GM21576 (cell line): ENCODE measurements around the gene PKNOX2.

Experiments used
- ATAC-seq: cut with Tn5 transposase; IDR thresholded peaks from one replicate; pipeline ENCODE4 v1.9.1; 2021; ENCODE audit warnings: mild to moderate bottlenecking, moderate library complexity; ENCODE audit not compliant: unreplicated experiment

The PKNOX2 gene

DNA sequence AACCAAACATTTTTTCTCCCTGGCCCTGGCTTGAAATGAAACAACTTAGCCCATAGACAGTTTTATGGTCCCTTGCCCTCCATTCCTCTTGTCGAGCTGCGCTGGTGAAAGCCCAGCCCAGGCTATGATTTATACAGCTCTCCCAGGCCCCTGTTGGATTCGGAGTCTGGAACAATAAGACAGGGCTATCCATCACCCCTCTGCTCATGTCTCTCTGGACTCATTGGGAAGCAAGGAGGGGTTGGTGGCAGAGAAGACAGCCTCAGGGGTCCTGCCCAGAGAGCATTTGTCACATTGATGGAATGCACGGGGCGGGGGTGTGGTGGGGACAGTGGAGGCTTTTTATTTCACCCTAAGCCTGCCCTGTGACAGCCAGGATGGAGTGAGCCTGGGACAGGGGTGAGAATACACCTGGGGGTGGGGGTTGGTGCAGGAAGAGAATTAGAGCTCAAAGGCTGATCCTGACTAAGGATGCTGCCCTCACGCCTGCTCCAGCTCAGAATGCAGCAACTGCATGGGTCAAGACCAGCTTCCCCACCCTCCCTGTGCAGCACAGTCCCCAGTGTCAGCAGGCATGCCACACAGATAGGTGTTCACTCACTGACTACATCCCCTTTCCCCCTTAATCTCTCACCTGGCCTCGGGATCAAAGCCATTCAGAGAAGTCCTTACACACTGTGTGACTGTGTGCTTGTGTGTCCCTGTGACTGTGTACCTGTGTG lies 10.0 kb upstream of the PKNOX2 start:
- no peak for ATAC-seq

DNA sequence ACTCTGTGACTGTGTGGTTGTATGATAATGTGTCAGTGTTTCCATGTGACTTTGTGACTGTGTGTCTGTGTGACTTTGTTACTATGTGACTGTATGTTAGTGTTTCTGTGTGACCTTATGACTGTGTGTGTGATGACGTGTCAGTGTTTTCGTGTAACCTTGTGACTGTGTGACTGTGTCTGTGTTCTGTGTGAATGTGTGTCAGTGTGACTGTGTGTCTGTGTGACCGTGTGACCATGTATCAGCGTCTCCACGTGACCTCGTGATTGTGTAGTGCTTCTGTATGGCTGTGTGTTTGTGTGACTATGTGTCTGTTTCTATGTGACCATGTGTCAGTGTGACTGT lies 9.5 kb upstream of the PKNOX2 start:
- no peak for ATAC-seq

DNA sequence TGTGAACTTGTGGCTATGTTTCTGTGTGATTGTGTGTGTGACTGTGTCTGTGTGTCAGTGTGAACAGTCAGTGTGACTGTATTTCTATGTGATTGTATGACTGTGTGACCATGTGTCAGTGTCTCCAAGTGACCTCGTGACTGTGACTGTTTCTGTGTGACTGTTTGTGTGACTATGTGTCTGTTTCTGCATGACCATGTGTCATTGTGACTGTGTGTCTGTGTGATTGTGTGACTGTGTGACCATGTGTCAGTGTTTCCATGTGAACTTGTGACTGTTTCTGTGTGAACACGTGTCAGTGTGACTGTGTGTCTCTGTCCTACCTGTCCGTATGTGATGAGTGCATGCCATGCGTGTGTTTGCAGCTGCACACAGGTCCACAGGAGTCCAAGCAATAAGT lies 8.8 kb upstream of the PKNOX2 start:
- no peak for ATAC-seq

DNA sequence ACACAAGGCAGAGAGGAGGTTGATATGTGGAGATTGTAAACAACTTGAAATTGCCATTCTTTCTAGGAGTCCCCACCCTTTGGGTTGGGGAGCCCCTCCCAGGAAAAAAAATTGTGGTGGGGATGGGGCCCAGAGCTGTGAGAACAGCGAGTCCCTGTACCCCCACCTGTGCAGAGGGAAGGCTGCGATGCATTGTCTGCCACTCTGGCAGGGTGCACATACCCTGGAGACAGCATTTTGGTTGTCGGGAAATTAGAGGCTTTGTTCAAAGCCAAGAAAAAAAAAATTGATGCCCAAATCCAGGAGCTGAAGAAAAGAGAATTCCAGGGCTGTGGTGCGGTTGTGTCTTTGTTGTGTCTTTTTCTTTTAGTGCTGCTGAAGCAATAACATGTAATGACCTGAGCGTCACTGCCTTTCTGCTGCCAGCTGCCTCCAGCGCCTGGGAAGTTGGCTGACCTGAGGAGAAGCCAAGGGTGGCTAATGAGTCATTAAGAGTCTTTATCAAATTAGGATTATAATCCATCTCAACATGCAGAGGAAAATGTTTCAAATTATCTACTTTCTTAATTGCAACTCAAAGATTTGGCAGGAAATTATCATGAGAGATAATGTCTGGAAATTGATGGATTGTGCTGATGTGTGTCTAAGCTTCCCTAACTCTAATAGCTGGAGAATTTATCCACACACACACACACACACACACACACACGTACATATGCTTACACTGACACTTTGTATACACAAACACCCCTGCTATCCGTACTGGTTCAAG lies 8.0 kb upstream of the PKNOX2 start:
- ATAC-seq, result no peak

DNA sequence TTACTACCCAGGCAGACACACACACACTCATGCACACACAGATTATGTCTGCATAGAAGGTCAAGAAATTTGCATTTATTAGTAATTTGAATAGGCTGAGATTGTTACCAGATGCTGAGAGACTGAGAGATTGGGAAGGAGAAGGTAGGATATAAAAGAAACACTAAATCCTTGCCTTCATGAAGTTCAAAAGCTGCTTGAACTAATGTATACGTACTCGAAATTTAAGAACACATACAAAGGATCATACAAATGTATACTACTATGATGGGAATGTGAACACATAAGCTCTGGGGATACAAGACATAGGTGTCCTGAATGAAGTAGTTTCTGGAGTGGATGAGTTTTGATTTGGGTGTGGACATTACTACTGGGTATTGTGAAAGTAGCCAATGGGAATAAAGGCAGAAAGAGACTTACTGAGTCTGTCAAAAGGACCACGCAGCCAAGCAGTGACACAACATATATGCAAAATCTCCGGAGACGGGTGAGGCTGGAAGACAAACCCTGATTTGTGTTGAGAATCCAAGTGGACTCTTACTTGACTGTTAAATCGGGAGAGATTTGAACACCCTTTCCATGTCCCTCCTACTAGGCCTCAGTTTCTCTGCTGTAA lies 7.3 kb upstream of the PKNOX2 start:
- ATAC-seq, result no peak

DNA sequence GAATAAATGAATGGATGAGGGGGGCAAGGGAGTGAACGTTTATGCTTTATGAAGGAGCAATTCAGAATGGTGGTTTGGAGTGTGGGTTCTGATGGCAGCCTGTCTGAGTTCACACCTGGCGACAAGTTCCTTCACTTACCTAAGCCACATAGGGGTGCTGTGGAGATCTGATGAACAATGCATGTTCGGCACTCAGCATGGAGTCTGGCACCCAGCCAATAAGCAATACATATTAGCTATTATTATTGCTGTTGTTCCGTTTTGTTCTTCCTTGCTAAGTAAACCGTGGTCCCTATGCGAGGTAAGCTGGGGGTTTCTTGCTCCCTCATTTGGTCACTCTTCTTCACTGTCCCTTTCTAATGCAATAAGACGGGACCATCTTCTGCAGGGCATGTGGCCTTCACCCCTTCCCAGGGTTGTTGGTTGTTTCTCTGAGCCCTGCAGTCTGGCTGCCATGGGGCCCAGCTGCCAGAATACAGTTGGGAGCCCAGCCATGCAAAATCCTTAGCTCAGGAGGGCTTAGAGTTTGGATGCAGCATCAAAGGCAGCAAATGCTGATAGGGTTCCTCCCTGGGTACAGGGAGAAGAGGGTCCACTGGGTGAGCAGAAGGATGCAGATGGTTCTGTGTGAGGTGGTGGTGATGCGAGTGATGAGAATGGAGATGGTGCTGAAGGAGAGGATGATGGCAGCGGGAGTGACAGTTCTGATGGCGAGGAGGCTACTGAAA lies 6.4 kb upstream of the PKNOX2 start:
- no peak for ATAC-seq

DNA sequence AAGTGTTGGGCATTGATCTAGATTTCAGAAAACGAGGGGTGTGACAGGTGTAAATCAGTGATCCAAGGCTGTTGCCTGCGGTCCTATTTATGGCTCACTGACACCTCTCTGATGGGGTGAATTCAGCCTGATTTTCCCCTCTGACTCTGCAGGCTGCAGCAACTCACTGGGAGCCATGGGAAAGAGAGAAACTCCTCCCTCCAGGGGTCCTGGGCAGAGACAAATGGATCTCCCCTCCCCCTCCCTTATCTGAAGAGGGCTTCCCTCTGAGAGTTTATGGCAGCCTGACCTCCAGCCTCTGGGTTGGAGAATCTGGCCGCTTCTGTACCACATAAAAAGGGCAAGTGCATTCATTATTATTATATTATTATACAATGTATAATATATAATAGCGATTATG lies 1.8 kb upstream of the PKNOX2 start:
- ATAC-seq, result no peak

DNA sequence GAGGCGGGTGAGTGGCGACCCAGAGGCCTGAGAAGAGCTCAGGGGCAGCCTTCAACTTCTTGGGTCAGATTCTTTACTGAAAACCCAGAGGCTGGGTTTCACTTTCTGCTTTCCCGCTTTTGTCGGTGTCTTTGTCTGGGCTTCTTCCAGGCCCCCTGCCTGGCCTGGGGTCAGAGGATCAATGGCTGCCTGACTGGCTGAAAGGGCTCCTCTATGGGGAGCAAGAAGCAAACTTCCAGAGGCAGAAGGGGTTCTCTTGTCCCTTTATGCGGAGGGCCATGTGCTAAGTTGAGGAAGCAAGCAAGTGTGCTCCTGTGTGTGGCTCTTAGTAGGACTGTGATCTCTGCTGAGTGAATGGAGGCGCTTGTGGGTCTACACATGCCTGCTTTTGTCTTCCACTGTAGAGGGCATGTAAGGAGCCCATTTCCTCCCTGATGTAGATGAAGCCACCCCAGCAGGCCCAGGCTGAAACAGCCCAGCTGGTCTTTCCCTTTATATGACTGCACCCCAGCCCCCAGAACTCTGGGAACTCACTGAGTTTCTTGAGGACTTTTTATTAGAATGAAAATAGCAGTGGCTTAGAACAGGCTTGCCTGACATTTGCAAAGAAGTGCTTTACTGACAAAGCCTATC lies 1.0 kb upstream of the PKNOX2 start:
- ATAC-seq, result no peak

DNA sequence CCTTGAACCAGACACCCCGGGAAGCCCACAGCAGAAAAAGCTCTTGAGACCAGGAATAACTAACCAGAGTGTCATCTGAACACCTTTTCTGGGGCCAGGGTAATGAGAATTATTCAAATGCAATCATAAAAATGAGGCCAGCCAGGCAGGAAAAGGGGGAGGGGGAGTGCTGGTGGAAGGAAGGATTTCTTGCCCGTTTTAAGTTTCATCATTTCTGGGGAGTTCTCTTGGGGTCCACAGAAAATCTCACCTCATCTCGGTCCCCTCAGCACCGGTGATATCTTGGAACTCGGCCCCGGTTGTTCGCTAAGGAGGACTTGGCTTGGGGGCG lies 495 bp upstream of the PKNOX2 start:
- ATAC-seq, result no peak

DNA sequence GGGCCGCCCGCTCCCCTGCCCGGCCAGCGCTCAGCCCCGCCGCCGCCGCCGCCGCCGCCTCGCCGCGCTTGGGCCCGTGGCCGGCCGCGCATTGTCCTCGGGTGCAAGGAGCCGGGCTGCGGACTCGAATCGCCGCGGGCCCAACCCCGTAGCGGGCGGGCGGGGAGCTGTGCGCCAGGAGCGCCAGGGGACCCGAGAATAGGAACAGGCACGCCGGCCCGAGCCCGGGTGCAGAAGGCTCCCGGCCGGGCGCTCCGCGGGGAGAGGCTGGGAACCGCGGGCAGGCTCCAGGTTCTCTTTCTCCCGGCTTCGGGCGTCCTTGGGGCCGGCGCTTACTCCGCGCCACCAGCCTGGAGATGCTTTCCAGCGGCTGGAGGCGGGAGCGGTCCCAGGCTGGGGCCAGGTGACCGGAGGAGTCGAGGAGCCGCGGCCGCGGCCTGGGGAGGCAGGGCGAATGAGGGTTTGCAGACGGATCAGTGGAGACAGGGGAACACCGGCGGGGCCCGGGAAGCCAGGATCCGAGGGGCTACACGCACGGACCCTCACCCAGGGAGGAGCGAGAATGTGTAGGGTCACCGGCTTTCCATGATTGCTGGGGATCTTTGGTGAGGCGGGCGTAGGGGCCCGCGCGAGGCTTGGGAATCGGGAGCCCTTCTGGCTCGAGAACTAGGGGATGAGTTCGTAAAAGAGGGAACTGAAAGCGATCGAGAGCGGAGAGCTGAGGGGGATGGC lies 726 bp downstream of the PKNOX2 start:
- peak; percentile 25 for ATAC-seq

DNA sequence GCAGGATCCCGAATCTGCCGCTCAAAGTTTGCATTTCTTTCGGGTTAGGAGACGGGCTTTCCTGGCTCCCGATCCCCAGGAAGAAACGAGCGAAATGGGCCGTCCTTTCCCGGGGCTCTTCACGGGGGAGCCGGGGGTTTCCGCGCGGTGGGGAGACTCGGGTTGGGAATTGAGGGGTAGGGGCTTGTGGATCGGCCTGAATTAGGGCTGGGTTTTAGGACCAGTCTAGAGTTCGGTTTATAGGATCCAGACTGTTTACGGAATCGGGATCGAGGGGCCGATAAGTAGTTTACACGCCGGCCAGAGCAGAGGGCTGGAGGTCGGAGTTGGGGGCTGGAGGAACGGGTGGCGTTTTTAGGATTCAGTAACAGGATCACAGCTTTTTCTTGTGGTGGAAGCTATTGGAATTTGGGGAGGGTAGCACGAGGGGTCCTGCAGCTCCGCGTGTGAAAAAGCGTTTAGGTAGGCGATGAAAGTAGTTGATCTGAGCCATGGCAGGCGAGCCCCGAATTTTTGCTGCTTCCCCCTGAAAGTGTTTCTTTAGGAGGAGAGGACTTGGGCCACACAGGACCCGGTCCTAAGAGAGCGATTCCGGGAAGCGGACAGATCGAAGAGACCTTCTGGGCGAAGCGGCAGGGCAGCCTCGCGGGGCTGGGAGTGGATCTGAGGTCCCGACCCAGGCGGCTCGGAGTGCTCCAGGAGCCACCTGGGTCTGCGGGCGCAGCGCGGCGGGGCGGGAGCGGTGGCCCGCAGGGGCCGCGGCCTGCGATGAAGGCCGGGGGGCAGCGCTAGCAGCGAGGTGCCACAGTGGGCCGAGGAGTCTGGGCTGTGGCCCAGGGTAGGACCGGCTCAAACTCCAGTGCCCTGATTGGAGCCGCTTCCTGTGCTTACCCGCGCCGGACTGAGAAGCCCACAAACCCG lies 1.6 kb downstream of the PKNOX2 start:
- ATAC-seq, result no peak

DNA sequence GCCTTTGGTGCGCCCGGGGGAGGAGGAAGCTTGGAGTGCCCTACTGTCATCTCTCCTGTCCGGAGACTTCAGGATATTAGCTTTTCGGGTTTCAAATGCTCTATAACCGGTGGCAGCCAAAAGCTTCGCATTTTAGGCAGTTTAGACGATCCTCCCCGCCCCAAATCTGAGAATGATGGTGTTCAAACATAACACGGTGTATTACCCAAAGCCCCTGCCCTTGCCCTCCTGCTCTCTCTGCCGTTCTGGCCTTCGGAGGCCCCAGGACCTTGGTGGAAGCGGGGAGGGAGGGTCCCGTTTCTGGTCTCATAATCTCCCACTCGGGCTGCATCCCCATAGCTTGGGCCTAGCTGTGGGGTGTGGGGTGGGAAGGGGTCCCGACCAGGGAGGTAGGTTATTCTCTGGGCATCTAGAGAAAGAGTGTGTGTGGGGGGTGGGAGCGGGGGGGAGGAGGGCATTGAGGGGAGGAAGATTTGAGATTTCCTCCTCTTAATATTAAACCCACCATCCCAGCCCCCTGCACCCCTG lies 2.3 kb downstream of the PKNOX2 start:
- no peak for ATAC-seq

DNA sequence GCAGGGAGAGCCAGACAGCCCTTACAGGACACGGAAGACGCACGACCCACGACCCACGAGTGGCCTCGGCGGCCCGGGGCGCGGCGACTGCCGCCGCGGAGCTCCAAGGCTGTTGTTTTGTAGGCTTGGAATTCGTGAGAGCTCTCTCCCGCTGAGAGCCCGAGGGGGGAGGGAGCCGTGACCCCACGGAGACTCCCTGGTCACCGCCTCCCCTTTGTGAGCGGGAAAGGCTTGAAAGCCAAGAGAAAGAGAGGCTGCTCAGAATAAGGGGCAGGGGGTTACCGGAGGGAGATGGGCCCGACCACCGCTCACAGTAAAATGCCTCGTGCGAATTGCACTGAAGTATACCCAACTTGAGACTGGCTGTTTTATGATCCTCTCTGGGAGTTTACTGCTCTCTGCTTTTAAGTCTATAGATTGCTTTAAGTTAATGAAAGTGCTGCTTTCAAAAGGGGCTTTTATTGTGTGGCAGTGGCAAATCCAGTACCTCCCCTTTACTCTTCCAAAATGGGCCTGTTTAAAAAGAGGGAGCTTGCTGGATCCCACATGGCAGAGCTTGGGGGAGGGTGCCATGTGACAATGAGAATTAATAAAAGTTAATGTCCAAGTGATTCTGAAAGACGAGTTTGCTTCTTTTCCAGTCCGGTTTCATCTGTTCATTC lies 2.9 kb downstream of the PKNOX2 start:
- ATAC-seq, result no peak

DNA sequence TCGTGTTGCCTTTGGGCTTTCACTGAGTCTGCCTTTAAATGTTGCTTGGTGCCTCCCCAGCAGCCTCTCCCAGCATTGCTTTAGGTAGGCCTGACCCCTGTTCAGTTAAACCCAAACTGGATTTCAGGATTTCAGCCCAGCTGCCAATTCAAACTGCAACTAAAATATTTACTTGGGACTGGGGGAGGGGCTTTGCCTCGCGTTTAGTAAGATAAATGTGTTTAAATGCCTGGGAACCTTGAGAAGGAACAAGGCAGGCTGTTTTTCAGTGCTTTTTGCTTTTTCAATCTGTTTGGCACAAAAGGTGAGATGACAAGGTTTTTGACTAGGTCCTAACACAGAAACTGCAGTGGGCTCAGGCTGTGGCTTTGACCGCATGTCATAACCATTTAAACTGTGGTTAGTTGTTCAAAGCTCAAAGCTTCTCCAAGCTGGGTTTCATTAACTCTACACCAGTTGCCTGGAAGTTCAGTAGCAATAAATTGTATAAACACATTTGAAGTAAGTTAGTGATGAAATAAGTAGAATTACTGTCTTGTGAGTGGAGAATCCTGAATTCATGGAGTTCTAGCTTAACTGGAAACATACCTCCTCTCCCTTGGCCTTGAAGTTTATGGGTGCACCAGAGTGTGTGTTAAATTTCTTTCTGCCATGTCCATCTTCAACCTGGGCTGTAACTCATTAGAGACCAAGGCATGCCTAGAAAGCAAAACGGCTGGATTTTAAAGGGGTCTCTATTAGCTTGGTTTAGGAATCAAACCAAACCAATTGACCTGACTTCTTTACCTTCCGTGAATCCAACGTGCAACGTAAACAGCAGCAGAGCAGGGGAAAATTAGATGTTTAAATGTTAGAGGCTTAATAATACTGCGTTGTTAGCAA lies 3.6 kb downstream of the PKNOX2 start:
- no peak for ATAC-seq

DNA sequence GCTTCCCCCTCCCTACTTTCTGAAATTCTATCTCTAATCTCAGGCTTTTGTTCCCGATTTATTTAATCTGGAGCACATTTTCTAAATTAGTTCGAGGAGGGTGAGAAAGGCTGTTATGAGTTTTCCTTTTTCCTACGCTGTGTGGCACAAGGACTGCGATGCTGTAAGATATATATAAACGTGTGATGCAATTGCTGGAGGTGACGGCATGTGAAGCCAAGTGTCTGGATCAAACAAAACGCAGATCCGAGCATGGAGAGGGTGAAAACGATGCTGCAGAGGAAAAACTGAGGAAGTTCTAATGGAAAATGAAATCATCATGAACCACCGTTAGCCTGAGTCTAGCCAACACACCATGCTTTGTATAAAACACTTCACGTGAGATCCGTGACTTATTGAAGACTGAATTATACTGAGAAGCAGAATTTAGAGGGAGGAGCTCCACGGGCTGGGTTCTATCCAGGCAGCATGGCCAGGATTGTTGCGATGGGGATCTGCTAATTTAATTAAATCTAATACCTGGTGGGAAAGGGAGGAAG lies 4.4 kb downstream of the PKNOX2 start:
- ATAC-seq, result no peak

DNA sequence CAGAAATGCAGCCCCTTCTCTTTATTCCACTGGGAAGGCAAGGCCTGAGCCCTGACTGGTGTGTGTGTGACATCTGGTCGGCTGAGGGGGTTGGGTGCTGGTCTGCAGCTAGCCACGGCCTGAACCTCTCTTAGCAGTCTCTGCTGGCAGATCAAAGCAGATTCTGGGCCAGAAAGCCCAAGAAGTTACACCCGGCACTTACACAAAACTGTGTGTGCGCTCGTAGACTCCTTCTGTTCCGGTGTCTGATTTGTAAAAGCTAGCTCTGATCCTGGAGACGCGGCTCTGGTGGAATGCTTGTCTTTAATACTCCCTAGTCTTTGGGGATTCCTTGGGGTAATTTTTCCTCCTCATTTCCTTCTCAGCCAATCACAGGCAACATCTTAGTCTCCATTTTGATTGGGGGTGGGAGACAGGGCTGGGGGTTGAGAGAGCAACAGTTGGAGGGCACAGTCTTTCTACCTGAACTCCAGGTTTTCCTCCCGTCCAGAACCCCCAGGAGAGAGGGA lies 5.5 kb downstream of the PKNOX2 start:
- no peak for ATAC-seq

DNA sequence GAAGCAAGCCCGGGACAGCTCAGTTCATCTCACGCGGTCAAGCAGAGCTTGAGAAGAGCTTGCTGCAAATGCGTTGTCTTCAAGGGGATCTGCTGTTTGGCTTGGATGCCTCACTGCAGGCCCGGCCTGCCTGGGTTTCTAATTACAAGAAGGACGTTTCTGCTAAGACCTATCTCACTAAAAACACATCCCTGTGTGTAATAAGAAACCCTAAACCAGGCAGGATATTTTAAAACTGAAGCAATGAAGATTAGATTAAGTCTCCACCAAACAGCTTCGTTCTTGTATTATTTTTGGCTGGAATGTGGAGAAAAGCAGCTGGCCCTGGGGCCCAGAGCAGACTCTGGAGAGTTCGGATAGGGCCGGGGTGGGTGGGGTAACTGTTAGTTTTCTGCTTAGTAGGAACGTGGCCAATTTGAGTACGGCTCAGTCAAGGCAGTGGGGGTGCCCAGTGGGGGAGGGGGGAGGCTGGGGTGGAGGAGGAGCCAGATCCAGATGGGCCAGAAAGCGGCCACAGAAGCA lies 6.0 kb downstream of the PKNOX2 start:
- no peak for ATAC-seq
